ENCODE measurements around the gene BRIP1.
"Not testable (repeated sequence)": the region's sequence is repeated elsewhere in the genome, so short reads cannot be mapped to it uniquely, and the experiment has no call there.

The BRIP1 gene

GRCh38 chr17:61867033-61867432 is 3.7 kb upstream of the BRIP1 start:
- in situ Hi-C loops (cut with MboI; ENCODE audit: low sequenced_read_pairs): no loop called here

GRCh38 chr17:61863801-61864126 is 436 bp upstream of the BRIP1 start:
- in situ Hi-C loops (cut with MboI; ENCODE audit: low sequenced_read_pairs): no loop called here

- in situ Hi-C loops (cut with MboI; ENCODE audit: low sequenced_read_pairs): no loop called here
Measured at GRCh38 chr17:61862105-61862574, 1.2 kb downstream of the BRIP1 start.

- in situ Hi-C loops (cut with MboI; ENCODE audit: low sequenced_read_pairs): not testable (repeated sequence)
Measured at GRCh38 chr17:61860397-61860796, 2.9 kb downstream of the BRIP1 start.

GRCh38 chr17:61856035-61856434 is 7.3 kb downstream of the BRIP1 start:
- in situ Hi-C loops (cut with MboI; ENCODE audit: low sequenced_read_pairs): no loop called here

GRCh38 chr17:61852857-61853256 is 10.5 kb downstream of the BRIP1 start:
- in situ Hi-C loops (cut with MboI; ENCODE audit: low sequenced_read_pairs): no loop called here

- in situ Hi-C loops (cut with MboI; ENCODE audit: low sequenced_read_pairs): loop anchor here (10.0 kb wide), 1 partner anchor 215 kb away; no protein-coding TSS in a partner anchor
Measured at GRCh38 chr17:61849674-61850073, 13.7 kb downstream of the BRIP1 start.

- in situ Hi-C loops (cut with MboI; ENCODE audit: low sequenced_read_pairs): loop anchor here (10.0 kb wide), 1 partner anchor 214 kb away; no protein-coding TSS in a partner anchor
Measured at GRCh38 chr17:61848896-61849295, 14.4 kb downstream of the BRIP1 start.

GRCh38 chr17:61848247-61848646 is 15.1 kb downstream of the BRIP1 start:
- in situ Hi-C loops (cut with MboI; ENCODE audit: low sequenced_read_pairs): loop anchor here (10.0 kb wide), 1 partner anchor 213 kb away; no protein-coding TSS in a partner anchor

GRCh38 chr17:61847659-61848058 is 15.7 kb downstream of the BRIP1 start:
- in situ Hi-C loops (cut with MboI; ENCODE audit: low sequenced_read_pairs): loop anchor here (10.0 kb wide), 1 partner anchor 213 kb away; no protein-coding TSS in a partner anchor

- in situ Hi-C loops (cut with MboI; ENCODE audit: low sequenced_read_pairs): loop anchor here (10.0 kb wide), 1 partner anchor 212 kb away; no protein-coding TSS in a partner anchor
Measured at GRCh38 chr17:61846761-61847375, 16.5 kb downstream of the BRIP1 start.

GRCh38 chr17:61846088-61846487 is 17.2 kb downstream of the BRIP1 start:
- in situ Hi-C loops (cut with MboI; ENCODE audit: low sequenced_read_pairs): loop anchor here (10.0 kb wide), 1 partner anchor 211 kb away; no protein-coding TSS in a partner anchor

GRCh38 chr17:61843435-61843834 is 19.9 kb downstream of the BRIP1 start:
- in situ Hi-C loops (cut with MboI; ENCODE audit: low sequenced_read_pairs): loop anchor here (10.0 kb wide), 1 partner anchor 209 kb away; no protein-coding TSS in a partner anchor

- in situ Hi-C loops (cut with MboI; ENCODE audit: low sequenced_read_pairs): loop anchor here (10.0 kb wide), 1 partner anchor 208 kb away; no protein-coding TSS in a partner anchor
Measured at GRCh38 chr17:61842899-61843298, 20.4 kb downstream of the BRIP1 start.

- in situ Hi-C loops (cut with MboI; ENCODE audit: low sequenced_read_pairs): no loop called here
Measured at GRCh38 chr17:61839300-61839786, 24.0 kb downstream of the BRIP1 start.

GRCh38 chr17:61837175-61838051 is 25.9 kb downstream of the BRIP1 start:
- in situ Hi-C loops (cut with MboI; ENCODE audit: low sequenced_read_pairs): no loop called here

- in situ Hi-C loops (cut with MboI; ENCODE audit: low sequenced_read_pairs): no loop called here
Measured at GRCh38 chr17:61836266-61837174, 26.8 kb downstream of the BRIP1 start.

- in situ Hi-C loops (cut with MboI; ENCODE audit: low sequenced_read_pairs): no loop called here
Measured at GRCh38 chr17:61835606-61836005, 27.7 kb downstream of the BRIP1 start.

- in situ Hi-C loops (cut with MboI; ENCODE audit: low sequenced_read_pairs): no loop called here
Measured at GRCh38 chr17:61834610-61835009, 28.7 kb downstream of the BRIP1 start.

GRCh38 chr17:61833536-61834193 is 29.7 kb downstream of the BRIP1 start:
- in situ Hi-C loops (cut with MboI; ENCODE audit: low sequenced_read_pairs): no loop called here
